ENCODE measurements around the gene SKOR1. TPM values are rescaled to one million over a fixed set of nuclear protein-coding genes. Genes with fewer than 3 reads are reported as not detected.

The SKOR1 gene
- total RNA-seq, 2 experiments from 2014 or later, result 0.19 to 0.23 TPM

- ATAC-seq (no peak), DNase-seq (no peak)
- CTCF ChIA-PET, result interaction anchor here (0.8 to 2.3 kb wide), 3 partner anchors 8 to 302 kb away, joined by 3 to 9 read pairs (median 3); no protein-coding TSS in a partner anchor
- Mint-ChIP-seq H3K36me3 (peaks cover 10% of the 10 kb centered on the region), H3K4me3 (no peak overlapping the region), H3K27me3 (peaks cover 75% of the 10 kb centered on the region), H3K27ac (no peak overlapping the region), H3K9me3 (ENCODE audit: low read depth) (peaks cover 2% of the 10 kb centered on the region), H3K4me1 (peaks cover 23% of the 10 kb centered on the region)
Observed at GRCh38 chr15:67826717-67827561, 1.6 kb downstream of the SKOR1 start.

DNA sequence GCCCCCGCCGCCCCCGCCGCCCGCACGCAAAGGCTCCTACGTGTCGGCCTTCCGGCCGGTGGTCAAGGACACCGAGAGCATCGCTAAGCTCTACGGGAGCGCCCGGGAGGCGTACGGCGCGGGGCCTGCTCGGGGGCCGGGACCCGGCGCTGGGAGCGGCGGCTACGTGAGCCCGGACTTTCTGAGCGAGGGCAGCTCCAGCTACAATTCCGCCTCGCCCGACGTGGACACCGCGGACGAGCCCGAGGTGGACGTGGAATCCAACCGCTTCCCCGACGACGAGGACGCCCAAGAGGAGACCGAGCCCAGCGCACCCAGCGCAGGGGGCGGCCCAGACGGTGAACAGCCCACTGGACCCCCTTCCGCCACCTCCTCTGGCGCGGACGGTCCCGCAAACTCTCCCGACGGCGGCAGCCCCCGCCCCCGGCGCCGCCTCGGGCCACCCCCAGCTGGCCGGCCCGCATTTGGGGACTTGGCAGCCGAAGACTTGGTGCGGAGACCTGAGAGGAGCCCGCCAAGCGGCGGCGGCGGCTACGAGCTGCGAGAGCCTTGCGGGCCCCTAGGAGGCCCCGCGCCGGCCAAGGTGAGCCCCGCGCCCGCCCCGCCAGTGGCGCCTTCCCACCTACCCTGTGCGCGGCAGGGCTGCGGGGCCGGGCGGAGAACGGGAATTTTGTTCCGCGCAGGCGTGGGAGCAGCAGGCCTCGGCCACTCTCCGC lies 2.4 kb downstream of the SKOR1 start:
- H3K4me3 Mint-ChIP-seq, result no peak overlapping the region
- H3K4me1 Mint-ChIP-seq, result peaks cover 19% of the 10 kb centered on the region
- peaks cover 2% of the 10 kb centered on the region for H3K9me3 Mint-ChIP-seq (ENCODE audit: low read depth)
- ATAC-seq (no peak), DNase-seq (no peak)
- H3K27me3 Mint-ChIP-seq, result peaks cover 74% of the 10 kb centered on the region
- CTCF ChIA-PET, result interaction anchor here (1.0 to 2.3 kb wide), 2 partner anchors 9 to 303 kb away, joined by 3 to 9 read pairs; no protein-coding TSS in a partner anchor
- peaks cover 10% of the 10 kb centered on the region for H3K36me3 Mint-ChIP-seq
- H3K27ac Mint-ChIP-seq, result no peak overlapping the region

DNA sequence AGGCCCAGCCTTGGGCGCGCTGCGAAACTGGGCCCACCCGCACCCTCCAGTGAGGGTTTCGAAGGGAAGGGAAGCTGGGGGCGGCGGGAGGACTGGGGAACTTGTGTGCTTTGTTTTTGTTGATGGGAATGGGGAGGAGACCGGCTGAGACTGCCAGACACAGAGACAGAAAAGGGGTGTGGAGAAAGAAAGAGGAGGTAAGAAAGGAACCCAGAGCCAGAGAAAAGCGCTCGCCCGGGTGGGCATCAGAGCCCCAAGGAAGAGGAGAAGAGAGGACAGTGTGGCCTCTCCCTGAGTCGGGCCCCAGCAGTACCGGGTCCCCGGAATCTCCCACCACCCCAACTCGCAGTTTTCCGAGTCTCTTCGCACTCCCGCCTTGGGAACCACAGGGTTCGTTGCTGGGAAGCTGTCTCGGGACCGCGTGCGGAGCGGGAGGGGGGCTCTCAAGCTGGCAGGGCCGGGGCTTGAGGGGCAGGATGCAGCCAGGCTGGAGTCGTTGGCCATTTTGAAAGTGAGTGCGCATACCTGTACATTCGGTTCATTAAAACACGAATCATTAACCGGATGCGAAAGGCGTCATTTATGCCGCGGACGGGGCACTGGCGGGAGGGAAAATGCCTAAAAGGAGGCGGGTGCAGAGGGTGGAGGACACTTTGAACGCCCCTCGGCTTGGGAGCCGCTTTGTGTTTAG lies 3.1 kb downstream of the SKOR1 start:
- Mint-ChIP-seq H3K4me3 (no peak overlapping the region), H3K27ac (peak overlapping the region; percentile 74), H3K27me3 (peaks cover 78% of the 10 kb centered on the region), H3K36me3 (peaks cover 10% of the 10 kb centered on the region), H3K4me1 (peaks cover 25% of the 10 kb centered on the region), H3K9me3 (ENCODE audit: low read depth) (peaks cover 2% of the 10 kb centered on the region)
- no peak for ATAC-seq
- no peak for DNase-seq
- CTCF ChIA-PET, result interaction anchor here (1.0 kb wide), 1 partner anchor 304 kb away, joined by 3 read pairs; no protein-coding TSS in a partner anchor

- Mint-ChIP-seq H3K4me3 (no peak overlapping the region), H3K9me3 (ENCODE audit: low read depth) (peaks cover 2% of the 10 kb centered on the region), H3K27me3 (peaks cover 78% of the 10 kb centered on the region), H3K4me1 (peaks cover 24% of the 10 kb centered on the region), H3K27ac (peak overlapping the region; percentile 36), H3K36me3 (peaks cover 6% of the 10 kb centered on the region)
- CTCF ChIA-PET, result no interaction called here
- DNase-seq, result no peak
- ATAC-seq, result no peak
Observed at GRCh38 chr15:67828969-67829646, 3.8 kb downstream of the SKOR1 start.

GRCh38 chr15:67829647-67830504 lies 4.6 kb downstream of the SKOR1 start:
- Mint-ChIP-seq H3K4me3 (no peak overlapping the region), H3K36me3 (peaks cover 6% of the 10 kb centered on the region), H3K27me3 (peaks cover 78% of the 10 kb centered on the region), H3K9me3 (ENCODE audit: low read depth) (peaks cover 2% of the 10 kb centered on the region), H3K4me1 (peaks cover 27% of the 10 kb centered on the region), H3K27ac (peak overlapping the region; percentile 57)
- DNase-seq (no peak), ATAC-seq (no peak)
- CTCF ChIA-PET, result no interaction called here

- H3K4me3 Mint-ChIP-seq, result no peak overlapping the region
- CTCF ChIA-PET, result no interaction called here
- no peak overlapping the region for H3K27ac Mint-ChIP-seq
Observed at GRCh38 chr15:67831363-67831762, 6.1 kb downstream of the SKOR1 start.

DNA sequence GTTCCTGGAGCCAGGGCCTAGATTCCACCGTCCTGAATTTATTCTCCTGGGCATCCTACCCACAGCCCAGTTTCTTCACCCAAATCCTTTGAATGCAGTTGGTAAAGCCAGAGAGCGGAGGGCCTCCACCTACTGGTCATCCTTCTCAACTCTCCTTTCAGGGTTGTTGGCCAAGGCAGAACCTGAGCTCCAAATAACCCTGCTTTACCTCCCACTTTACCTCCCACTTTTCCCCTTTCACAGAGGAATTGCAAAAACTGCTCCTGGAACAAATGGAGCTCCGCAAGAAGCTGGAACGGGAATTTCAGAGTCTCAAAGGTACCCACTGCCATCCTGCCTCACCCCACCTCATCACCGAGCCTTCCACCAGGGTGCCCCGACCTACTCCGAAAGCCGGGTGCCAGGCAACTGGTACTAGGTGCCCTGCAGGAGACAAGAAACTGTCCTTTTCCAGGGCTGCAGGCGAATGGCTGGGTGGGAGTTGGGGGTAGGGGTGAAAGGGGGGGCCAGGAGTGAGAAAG lies 6.8 kb downstream of the SKOR1 start:
- Mint-ChIP-seq H3K27ac (no peak overlapping the region), H3K9me3 (ENCODE audit: low read depth) (no peaks in the 10 kb centered on the region), H3K4me1 (peaks cover 34% of the 10 kb centered on the region), H3K36me3 (peaks cover 3% of the 10 kb centered on the region), H3K4me3 (no peak overlapping the region), H3K27me3 (peaks cover 80% of the 10 kb centered on the region)
- CTCF ChIA-PET, result interaction anchor here (1.0 to 2.0 kb wide), 4 partner anchors 310 to 375 kb away, joined by 3 to 10 read pairs (median 3); no protein-coding TSS in a partner anchor
- ATAC-seq (no peak), DNase-seq (no peak)

More at GRCh38 chr15:67831363-67831762, 6.1 kb downstream of the SKOR1 start:
- Mint-ChIP-seq H3K27me3 (peaks cover 79% of the 10 kb centered on the region), H3K36me3 (peaks cover 4% of the 10 kb centered on the region), H3K4me1 (peaks cover 33% of the 10 kb centered on the region), H3K9me3 (ENCODE audit: low read depth) (peaks cover 1% of the 10 kb centered on the region)
- DNase-seq (no peak), ATAC-seq (no peak)

GRCh38 chr15:67832897-67833709 lies 7.8 kb downstream of the SKOR1 start:
- H3K36me3 Mint-ChIP-seq, result peaks cover 3% of the 10 kb centered on the region
- H3K4me3 Mint-ChIP-seq, result peak overlapping the region; percentile 10
- CTCF ChIA-PET, result interaction anchor here (1.0 to 2.0 kb wide), 4 partner anchors 311 to 376 kb away, joined by 3 to 10 read pairs (median 3); no protein-coding TSS in a partner anchor
- peaks cover 87% of the 10 kb centered on the region for H3K27me3 Mint-ChIP-seq
- ATAC-seq (no peak), DNase-seq (no peak)
- no peak overlapping the region for H3K27ac Mint-ChIP-seq
- H3K9me3 Mint-ChIP-seq (ENCODE audit: low read depth), result no peaks in the 10 kb centered on the region
- H3K4me1 Mint-ChIP-seq, result peaks cover 34% of the 10 kb centered on the region

- Mint-ChIP-seq H3K4me1 (peaks cover 34% of the 10 kb centered on the region), H3K36me3 (peaks cover 3% of the 10 kb centered on the region), H3K9me3 (ENCODE audit: low read depth) (no peaks in the 10 kb centered on the region), H3K4me3 (peak overlapping the region; percentile 53), H3K27me3 (peaks cover 84% of the 10 kb centered on the region), H3K27ac (no peak overlapping the region)
- CTCF ChIA-PET, result interaction anchor here (0.5 to 4.2 kb wide), 4 partner anchors 50 to 533 kb away, joined by 3 to 71 read pairs (median 8); no protein-coding TSS in a partner anchor
- peak; percentile 63 for DNase-seq
- ATAC-seq, result peak; percentile 50
Observed at GRCh38 chr15:67833710-67834511, 8.6 kb downstream of the SKOR1 start.

GRCh38 chr15:67834581-67835296 lies 9.4 kb downstream of the SKOR1 start:
- Mint-ChIP-seq H3K27ac (no peak overlapping the region), H3K9me3 (ENCODE audit: low read depth) (no peaks in the 10 kb centered on the region), H3K36me3 (no peaks in the 10 kb centered on the region), H3K4me3 (peak overlapping the region; percentile 53), H3K4me1 (peaks cover 36% of the 10 kb centered on the region), H3K27me3 (peaks cover 79% of the 10 kb centered on the region)
- ATAC-seq (no peak), DNase-seq (no peak)
- CTCF ChIA-PET, result interaction anchor here (0.5 to 4.2 kb wide), 9 partner anchors 9 to 888 kb away, joined by 3 to 71 read pairs (median 5); partner anchors contain the start of gene SKOR1

Data from activated CD8-positive, alpha-beta memory T cell treated with anti-CD3 and anti-CD28 coated beads, Interleukin-2, amount 10 ng/mL, durations not matched to agents 7 days and 5 days (primary cell).